ENCODE measurements around the gene CASP8.

DNA sequence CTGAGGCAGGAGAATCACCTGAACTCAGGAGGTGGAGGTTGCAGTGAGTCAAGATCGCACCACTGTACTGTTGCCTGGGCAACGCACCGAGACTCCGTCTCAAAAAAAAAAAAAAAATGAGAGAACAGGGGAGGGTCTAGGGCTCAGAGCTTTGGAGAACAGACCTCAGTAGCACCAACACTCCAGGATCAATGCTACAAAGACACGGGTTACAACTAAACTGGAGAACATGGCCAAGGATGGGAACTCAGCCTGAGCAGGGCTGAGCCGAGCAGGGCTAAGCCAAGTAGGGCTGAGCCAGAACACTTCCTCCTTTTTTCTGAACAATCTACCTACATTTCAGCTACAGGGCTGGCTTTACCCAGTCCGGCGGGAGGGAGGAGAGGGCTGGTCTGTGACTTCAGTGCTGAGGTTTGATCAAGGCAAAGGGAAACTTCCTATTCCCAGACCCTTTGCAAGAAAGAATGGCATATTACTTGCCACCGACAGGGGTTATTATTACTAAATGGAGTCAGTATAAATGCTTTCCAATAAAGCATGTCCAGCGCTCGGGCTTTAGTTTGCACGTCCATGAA is 2.9 kb upstream of the CASP8 start:
- TF ChIP-seq, protein P1, sequence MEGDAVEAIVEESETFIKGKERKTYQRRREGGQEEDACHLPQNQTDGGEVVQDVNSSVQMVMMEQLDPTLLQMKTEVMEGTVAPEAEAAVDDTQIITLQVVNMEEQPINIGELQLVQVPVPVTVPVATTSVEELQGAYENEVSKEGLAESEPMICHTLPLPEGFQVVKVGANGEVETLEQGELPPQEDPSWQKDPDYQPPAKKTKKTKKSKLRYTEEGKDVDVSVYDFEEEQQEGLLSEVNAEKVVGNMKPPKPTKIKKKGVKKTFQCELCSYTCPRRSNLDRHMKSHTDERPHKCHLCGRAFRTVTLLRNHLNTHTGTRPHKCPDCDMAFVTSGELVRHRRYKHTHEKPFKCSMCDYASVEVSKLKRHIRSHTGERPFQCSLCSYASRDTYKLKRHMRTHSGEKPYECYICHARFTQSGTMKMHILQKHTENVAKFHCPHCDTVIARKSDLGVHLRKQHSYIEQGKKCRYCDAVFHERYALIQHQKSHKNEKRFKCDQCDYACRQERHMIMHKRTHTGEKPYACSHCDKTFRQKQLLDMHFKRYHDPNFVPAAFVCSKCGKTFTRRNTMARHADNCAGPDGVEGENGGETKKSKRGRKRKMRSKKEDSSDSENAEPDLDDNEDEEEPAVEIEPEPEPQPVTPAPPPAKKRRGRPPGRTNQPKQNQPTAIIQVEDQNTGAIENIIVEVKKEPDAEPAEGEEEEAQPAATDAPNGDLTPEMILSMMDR (IDR thresholded peaks at IDR 0.05): no peak
- TF ChIP-seq POLR2AphosphoS5 (IDR thresholded peaks at IDR 0.05; ENCODE audit: low read depth, low read length) (no peak), TCF7L2 (IDR thresholded peaks at IDR 0.05; ENCODE audit: low read depth, low read length) (no peak), SIN3A (IDR thresholded peaks at IDR 0.05; ENCODE audit: borderline replicate concordance, insufficient read depth, low read depth, low read length) (no peak)
- TF ChIP-seq, protein P2, sequence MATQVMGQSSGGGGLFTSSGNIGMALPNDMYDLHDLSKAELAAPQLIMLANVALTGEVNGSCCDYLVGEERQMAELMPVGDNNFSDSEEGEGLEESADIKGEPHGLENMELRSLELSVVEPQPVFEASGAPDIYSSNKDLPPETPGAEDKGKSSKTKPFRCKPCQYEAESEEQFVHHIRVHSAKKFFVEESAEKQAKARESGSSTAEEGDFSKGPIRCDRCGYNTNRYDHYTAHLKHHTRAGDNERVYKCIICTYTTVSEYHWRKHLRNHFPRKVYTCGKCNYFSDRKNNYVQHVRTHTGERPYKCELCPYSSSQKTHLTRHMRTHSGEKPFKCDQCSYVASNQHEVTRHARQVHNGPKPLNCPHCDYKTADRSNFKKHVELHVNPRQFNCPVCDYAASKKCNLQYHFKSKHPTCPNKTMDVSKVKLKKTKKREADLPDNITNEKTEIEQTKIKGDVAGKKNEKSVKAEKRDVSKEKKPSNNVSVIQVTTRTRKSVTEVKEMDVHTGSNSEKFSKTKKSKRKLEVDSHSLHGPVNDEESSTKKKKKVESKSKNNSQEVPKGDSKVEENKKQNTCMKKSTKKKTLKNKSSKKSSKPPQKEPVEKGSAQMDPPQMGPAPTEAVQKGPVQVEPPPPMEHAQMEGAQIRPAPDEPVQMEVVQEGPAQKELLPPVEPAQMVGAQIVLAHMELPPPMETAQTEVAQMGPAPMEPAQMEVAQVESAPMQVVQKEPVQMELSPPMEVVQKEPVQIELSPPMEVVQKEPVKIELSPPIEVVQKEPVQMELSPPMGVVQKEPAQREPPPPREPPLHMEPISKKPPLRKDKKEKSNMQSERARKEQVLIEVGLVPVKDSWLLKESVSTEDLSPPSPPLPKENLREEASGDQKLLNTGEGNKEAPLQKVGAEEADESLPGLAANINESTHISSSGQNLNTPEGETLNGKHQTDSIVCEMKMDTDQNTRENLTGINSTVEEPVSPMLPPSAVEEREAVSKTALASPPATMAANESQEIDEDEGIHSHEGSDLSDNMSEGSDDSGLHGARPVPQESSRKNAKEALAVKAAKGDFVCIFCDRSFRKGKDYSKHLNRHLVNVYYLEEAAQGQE (IDR thresholded peaks at IDR 0.05; ENCODE audit: insufficient read depth in 1 of 2, low read depth in 2 of 2, low read length in 1 of 2): no peak

All from Panc1 (cell line).